GM23338 (cell line): Measurements from ENCODE around the gene UBE2D4. TPM values are rescaled to one million over a fixed set of nuclear protein-coding genes. Genes with fewer than 3 reads are reported as not detected.

Source experiments
- ATAC-seq: fragments of 200-7000 bp; cut with Tn5 transposase; 3 replicates; pipeline ENCODE4 v1.9.1; 2020
- DNase-seq: peaks from one replicate; pipeline ENCODE4 v3.0.0-alpha.2; 2015; ENCODE audit warnings: low spot score
- H2AFZ ChIP-seq: fragments of 200-600 bp; sonication (generic); 2 replicates; pipeline ENCODE4 v1.8.0; 2016; ENCODE audit warnings: antibody characterized with exemption, mild to moderate bottlenecking, moderate library complexity
- H3F3A ChIP-seq: fragments of 200-600 bp; sonication (generic); replicated peaks from 2 replicates; pipeline ENCODE4 v1.8.0; 2017; ENCODE audit warnings: antibody characterized with exemption, mixed run types, low read depth
- H3K27ac ChIP-seq: fragments of 200-600 bp; sonication (generic); 2 replicates; pipeline ENCODE4 v1.6.1; 2016; ENCODE audit warnings: low read depth
- H3K27me3 ChIP-seq: fragments of 200-600 bp; sonication (generic); 2 replicates; pipeline ENCODE4 v1.8.0; 2016; ENCODE audit warnings: mild to moderate bottlenecking, mixed run types, moderate library complexity; ENCODE audit not compliant: insufficient read depth
- H3K36me3 ChIP-seq: fragments of 200-600 bp; sonication (generic); 2 replicates; pipeline ENCODE4 v1.8.0; 2016; ENCODE audit warnings: mild to moderate bottlenecking; ENCODE audit not compliant: insufficient read depth
- H3K4me1 ChIP-seq: fragments of 200-600 bp; sonication (generic); 2 replicates; pipeline ENCODE4 v1.8.0; 2016; ENCODE audit warnings: mild to moderate bottlenecking, moderate library complexity; ENCODE audit not compliant: insufficient read depth
- H3K4me2 ChIP-seq: fragments of 200-600 bp; sonication (generic); 2 replicates; pipeline ENCODE4 v1.7.1; 2017; ENCODE audit warnings: mixed run types
- H3K4me3 ChIP-seq: fragments of 200-600 bp; sonication (generic); 2 replicates; pipeline ENCODE4 v1.6.1; 2016; ENCODE audit warnings: mixed run types
- H3K79me2 ChIP-seq: fragments of 200-600 bp; sonication (generic); replicated peaks from 2 replicates; pipeline ENCODE4 v1.8.0; 2017; ENCODE audit warnings: mild to moderate bottlenecking; ENCODE audit not compliant: insufficient read depth
- H3K9me2 ChIP-seq: fragments of 200-600 bp; sonication (generic); 2 replicates; pipeline ENCODE4 v1.8.0; 2017; ENCODE audit not compliant: insufficient read depth
- H4K20me1 ChIP-seq: fragments of 200-600 bp; sonication (generic); replicated peaks from 2 replicates; pipeline ENCODE4 v1.8.0; 2017; ENCODE audit warnings: mild to moderate bottlenecking; ENCODE audit not compliant: insufficient read depth
- H3K27ac Mint-ChIP-seq: 2 replicates; pipeline ENCODE4 v1.8.0; 2020; ENCODE audit warnings: inconsistent platforms, mild to moderate bottlenecking, moderate library complexity, mixed read lengths
- H3K27me3 Mint-ChIP-seq: 3 replicates; pipeline ENCODE4 v1.8.0; 2022; ENCODE audit warnings: low read depth, mild to moderate bottlenecking, moderate library complexity, mixed read lengths, inconsistent platforms; ENCODE audit not compliant: insufficient read depth, poor library complexity
- H3K36me3 Mint-ChIP-seq: 3 replicates; pipeline ENCODE4 v1.8.0; 2021; ENCODE audit warnings: low read depth, mild to moderate bottlenecking, inconsistent platforms, moderate library complexity, mixed read lengths
- H3K4me1 Mint-ChIP-seq: 3 replicates; pipeline ENCODE4 v1.8.0; 2020; ENCODE audit warnings: mild to moderate bottlenecking, inconsistent platforms, mixed read lengths
- H3K4me3 Mint-ChIP-seq: 3 replicates; pipeline ENCODE4 v1.8.0; 2021; ENCODE audit warnings: moderate library complexity, mild to moderate bottlenecking, inconsistent platforms, mixed read lengths
- H3K9me3 Mint-ChIP-seq: 3 replicates; pipeline ENCODE4 v1.8.0; 2020; ENCODE audit warnings: moderate library complexity, mild to moderate bottlenecking, inconsistent platforms, mixed read lengths
- CREB1 ChIP-seq: fragments of 250-450 bp; sonication (Bioruptor Pico); IDR thresholded peaks from 2 replicates; pipeline ENCODE4 v1.5.0; 2020; ENCODE audit warnings: low read depth, mild to moderate bottlenecking, moderate library complexity
- CTCF ChIP-seq, 2 experiments: fragments of 200-600 bp in 1 of 2; sonication (generic) in 1 of 2; conservative IDR thresholded peaks; 2 replicates each; pipeline versions ENCODE4 v1.5.1 to v1.6.1; 2016 to 2017; ENCODE audit warnings: antibody characterized with exemption in 2 of 2, low read depth in 2 of 2, mild to moderate bottlenecking in 2 of 2, moderate library complexity in 1 of 2
- ETS1 ChIP-seq: IDR thresholded peaks from 2 replicates; pipeline ENCODE4 v1.6.1; 2016; ENCODE audit warnings: antibody characterized with exemption
- EZH2 ChIP-seq: fragments of 200-600 bp; sonication (generic); IDR thresholded peaks from one replicate; pipeline ENCODE4 v1.8.0; 2017; ENCODE audit warnings: antibody characterized with exemption, mild to moderate bottlenecking, low read depth; ENCODE audit not compliant: unreplicated experiment
- EZH2phosphoT487 ChIP-seq: fragments of 200-600 bp; sonication (generic); IDR thresholded peaks from one replicate; pipeline ENCODE4 v1.8.1; 2018; ENCODE audit warnings: antibody characterized with exemption; ENCODE audit not compliant: unreplicated experiment
- JUNB ChIP-seq: IDR thresholded peaks from one replicate; pipeline ENCODE4 v1.6.1; 2016; ENCODE audit warnings: antibody characterized with exemption; ENCODE audit not compliant: unreplicated experiment
- NANOG ChIP-seq: IDR thresholded peaks from 2 replicates; pipeline ENCODE4 v1.6.1; 2016; ENCODE audit warnings: antibody characterized with exemption, borderline replicate concordance
- POLR2AphosphoS5 ChIP-seq: IDR thresholded peaks from 2 replicates; pipeline ENCODE4 v1.6.1; 2016; ENCODE audit warnings: antibody characterized with exemption, low read depth
- REST ChIP-seq: IDR thresholded peaks from one replicate; pipeline ENCODE4 v1.6.1; 2018; ENCODE audit warnings: antibody characterized with exemption; ENCODE audit not compliant: unreplicated experiment
- STAT1 ChIP-seq: IDR thresholded peaks from one replicate; pipeline ENCODE4 v1.6.1; 2016; ENCODE audit warnings: antibody characterized with exemption; ENCODE audit not compliant: unreplicated experiment
- ZNF114 ChIP-seq: fragments of 250-450 bp; sonication (Bioruptor Pico); IDR thresholded peaks from 2 replicates; pipeline ENCODE4 v1.5.0; 2020; ENCODE audit warnings: mild to moderate bottlenecking, moderate library complexity
- ZNF331 ChIP-seq: fragments of 250-450 bp; sonication (Bioruptor Pico); IDR thresholded peaks from 2 replicates; pipeline ENCODE4 v1.5.0; 2020; ENCODE audit warnings: low read depth, mild to moderate bottlenecking, moderate library complexity
- ZNF462 ChIP-seq: fragments of 250-450 bp; sonication (Bioruptor Pico); IDR thresholded peaks from 2 replicates; pipeline ENCODE4 v1.5.0; 2020; ENCODE audit warnings: mild to moderate bottlenecking, moderate library complexity
- polyA plus RNA-seq: library from polyadenylated mRNA; unstranded; fragments of >200 nt; fragmentation: Nextera tagmentation; extraction: Ambion mirVana; gene quantifications from 2 replicates; pipeline ENCODE4 v1.2.1, GENCODE V29; 2016
- total RNA-seq: library from RNA; depleted of rRNA; stranded (reverse); fragments of >200 nt; shearing (Covaris generic); gene quantifications from 2 replicates; pipeline ENCODE4 v1.2.3, GENCODE V29; 2014

The UBE2D4 gene
- total and polyA plus RNA-seq, 2 experiments from 2014 or later: 5.8 to 8.4 TPM

GRCh38 chr7:43890468-43890867 is 35.8 kb upstream of the UBE2D4 start:
- H3K4me1 Mint-ChIP-seq: no peaks in the 10 kb centered on the region
- peaks cover 2% of the 10 kb centered on the region; the same call in 1 of the 3 replicates for H3K9me3 Mint-ChIP-seq
- no peak overlapping the region for H3K27ac ChIP-seq
- no peak overlapping the region for H3K4me2 ChIP-seq
- H4K20me1 ChIP-seq: peaks cover 10% of the 10 kb centered on the region; the same call in 1 of the 2 replicates
- H3K36me3 Mint-ChIP-seq: peaks cover 4% of the 10 kb centered on the region; the same call in 1 of the 3 replicates
- no peaks in the 10 kb centered on the region for H3K4me1 ChIP-seq
- ATAC-seq: no peak
- no peak for DNase-seq
- TF ChIP-seq ZNF114 (CRISPR knock-in tag) (no peak), ETS1 (no peak), EZH2 (no peak), NANOG (no peak), REST (no peak), EZH2phosphoT487 (no peak), CREB1 (CRISPR knock-in tag) (no peak), JUNB (no peak), CTCF (conservative IDR thresholded peaks at IDR 0.05; ENCODE audit: low read depth in 2 of 2) (no peak), ZNF331 (no peak), STAT1 (no peak), ZNF462 (CRISPR knock-in tag) (no peak), POLR2AphosphoS5 (no peak)
- no peak overlapping the region for H3K27ac Mint-ChIP-seq
- H3K27me3 Mint-ChIP-seq: peaks cover 1% of the 10 kb centered on the region
- no peaks in the 10 kb centered on the region for H3K27me3 ChIP-seq
- H3K9me2 ChIP-seq: no peaks in the 10 kb centered on the region
- H3K79me2 ChIP-seq: peaks cover 52% of the 10 kb centered on the region
- no peak overlapping the region for H2AFZ ChIP-seq
- no peak overlapping the region for H3K4me3 Mint-ChIP-seq
- no peak overlapping the region for H3K4me3 ChIP-seq
- no peaks in the 10 kb centered on the region for H3K36me3 ChIP-seq
- no peaks in the 10 kb centered on the region for H3F3A ChIP-seq
